Measurements from ENCODE around the gene SLC37A3.
"Not testable (repeated sequence)": the region's sequence is repeated elsewhere in the genome, so short reads cannot be mapped to it uniquely, and the experiment has no call there.

Gene SLC37A3

GRCh38 chr7:140322759-140323158 is 75.6 kb downstream of the SLC37A3 start:
- no peak overlapping the region for H3K4me2 ChIP-seq (ENCODE audit: low read depth, low read length, poor library complexity, severe bottlenecking)

GRCh38 chr7:140320078-140320477 is 78.3 kb downstream of the SLC37A3 start:
- H3K9me3 ChIP-seq (ENCODE audit: insufficient read depth, low read depth, low read length); H3K9me2 ChIP-seq (replicated peaks; ENCODE audit: low read depth, low read length); H3K4me1 ChIP-seq (ENCODE audit: insufficient read depth, low read length, poor library complexity, severe bottlenecking); H3K4me3 ChIP-seq (ENCODE audit: low read length, poor library complexity, severe bottlenecking); H4K20me1 ChIP-seq (ENCODE audit: insufficient read depth, low read length, poor library complexity, severe bottlenecking); H3K4me2 ChIP-seq (ENCODE audit: low read depth, low read length, poor library complexity, severe bottlenecking); H3F3A ChIP-seq (ENCODE audit: low read depth); H3K79me2 ChIP-seq (ENCODE audit: insufficient read depth, low read length); H3K36me3 ChIP-seq (ENCODE audit: insufficient read depth, low read length); H3K27me3 ChIP-seq (ENCODE audit: insufficient read depth, low read length, poor library complexity, severe bottlenecking); H3K9ac ChIP-seq (ENCODE audit: low read depth, low read length, poor library complexity, severe bottlenecking); H2AFZ ChIP-seq (ENCODE audit: low read length): not testable (repeated sequence)

More at GRCh38 chr7:140322759-140323158, 75.6 kb downstream of the SLC37A3 start:
- Histone ChIP-seq H3K27me3 (ENCODE audit: insufficient read depth, low read length, poor library complexity, severe bottlenecking) (no peaks in the 10 kb centered on the region), H3K9me2 (replicated peaks; ENCODE audit: low read depth, low read length) (no peaks in the 10 kb centered on the region), H4K20me1 (ENCODE audit: insufficient read depth, low read length, poor library complexity, severe bottlenecking) (no peaks in the 10 kb centered on the region), H3K4me1 (ENCODE audit: insufficient read depth, low read length, poor library complexity, severe bottlenecking) (no peaks in the 10 kb centered on the region), H3F3A (ENCODE audit: low read depth) (no peaks in the 10 kb centered on the region), H3K36me3 (ENCODE audit: insufficient read depth, low read length) (no peaks in the 10 kb centered on the region), H3K79me2 (ENCODE audit: insufficient read depth, low read length) (no peaks in the 10 kb centered on the region), H3K4me3 (ENCODE audit: low read length, poor library complexity, severe bottlenecking) (no peak overlapping the region), H2AFZ (ENCODE audit: low read length) (no peak overlapping the region), H3K9ac (ENCODE audit: low read depth, low read length, poor library complexity, severe bottlenecking) (no peak overlapping the region), H3K9me3 (ENCODE audit: insufficient read depth, low read depth, low read length) (no peaks in the 10 kb centered on the region)
- TF ChIP-seq EZH2phosphoT487 (IDR thresholded peaks at IDR 0.05; ENCODE audit: borderline replicate concordance) (no peak), CTCF (conservative IDR thresholded peaks at IDR 0.05; ENCODE audit: low read length) (no peak)

DNA sequence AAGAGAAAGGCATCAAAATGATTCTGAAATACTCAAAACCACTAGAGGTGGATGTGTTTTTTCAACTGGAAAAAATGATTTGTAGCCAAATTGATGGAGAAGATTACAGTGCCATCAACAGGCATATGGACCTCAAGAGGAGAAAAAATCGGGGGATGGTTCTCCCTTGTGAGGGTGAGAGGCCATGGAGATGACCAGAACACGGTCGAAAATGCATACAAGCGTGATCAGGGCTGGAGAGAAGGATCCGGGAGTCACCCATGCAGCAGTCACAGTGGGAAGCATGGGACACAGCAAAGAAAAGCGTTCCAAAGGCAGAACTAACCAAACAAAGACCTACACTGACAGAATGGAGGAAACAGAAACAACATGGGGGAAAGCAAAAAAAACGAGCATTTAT is 80.3 kb downstream of the SLC37A3 start:
- Histone ChIP-seq H3K4me2 (ENCODE audit: low read depth, low read length, poor library complexity, severe bottlenecking) (no peak overlapping the region), H3K9me2 (replicated peaks; ENCODE audit: low read depth, low read length) (no peaks in the 10 kb centered on the region), H3K79me2 (ENCODE audit: insufficient read depth, low read length) (no peaks in the 10 kb centered on the region), H3K9me3 (ENCODE audit: insufficient read depth, low read depth, low read length) (no peaks in the 10 kb centered on the region), H2AFZ (ENCODE audit: low read length) (no peak overlapping the region), H3K27me3 (ENCODE audit: insufficient read depth, low read length, poor library complexity, severe bottlenecking) (no peaks in the 10 kb centered on the region), H3K9ac (ENCODE audit: low read depth, low read length, poor library complexity, severe bottlenecking) (no peak overlapping the region), H3K4me1 (ENCODE audit: insufficient read depth, low read length, poor library complexity, severe bottlenecking) (no peaks in the 10 kb centered on the region), H3K36me3 (ENCODE audit: insufficient read depth, low read length) (no peaks in the 10 kb centered on the region), H3F3A (ENCODE audit: low read depth) (no peaks in the 10 kb centered on the region), H3K4me3 (ENCODE audit: low read length, poor library complexity, severe bottlenecking) (no peak overlapping the region), H4K20me1 (ENCODE audit: insufficient read depth, low read length, poor library complexity, severe bottlenecking) (no peaks in the 10 kb centered on the region)
- TF ChIP-seq CTCF (conservative IDR thresholded peaks at IDR 0.05; ENCODE audit: low read length) = no peak
- no peak for TF ChIP-seq EZH2phosphoT487 (IDR thresholded peaks at IDR 0.05; ENCODE audit: borderline replicate concordance)

GRCh38 chr7:140317597-140317996 is 80.7 kb downstream of the SLC37A3 start:
- Histone ChIP-seq H3K9me2 (replicated peaks; ENCODE audit: low read depth, low read length) (no peaks in the 10 kb centered on the region), H4K20me1 (ENCODE audit: insufficient read depth, low read length, poor library complexity, severe bottlenecking) (no peaks in the 10 kb centered on the region), H3K27me3 (ENCODE audit: insufficient read depth, low read length, poor library complexity, severe bottlenecking) (no peaks in the 10 kb centered on the region), H3K4me2 (ENCODE audit: low read depth, low read length, poor library complexity, severe bottlenecking) (no peak overlapping the region), H2AFZ (ENCODE audit: low read length) (no peak overlapping the region), H3K36me3 (ENCODE audit: insufficient read depth, low read length) (no peaks in the 10 kb centered on the region), H3K9me3 (ENCODE audit: insufficient read depth, low read depth, low read length) (no peaks in the 10 kb centered on the region), H3K4me1 (ENCODE audit: insufficient read depth, low read length, poor library complexity, severe bottlenecking) (no peaks in the 10 kb centered on the region), H3K79me2 (ENCODE audit: insufficient read depth, low read length) (no peaks in the 10 kb centered on the region), H3F3A (ENCODE audit: low read depth) (no peaks in the 10 kb centered on the region), H3K4me3 (ENCODE audit: low read length, poor library complexity, severe bottlenecking) (no peak overlapping the region), H3K9ac (ENCODE audit: low read depth, low read length, poor library complexity, severe bottlenecking) (no peak overlapping the region)
- no peak for TF ChIP-seq EZH2phosphoT487 (IDR thresholded peaks at IDR 0.05; ENCODE audit: borderline replicate concordance)
- no peak for TF ChIP-seq CTCF (conservative IDR thresholded peaks at IDR 0.05; ENCODE audit: low read length)

All from Loucy (cell line).